ENCODE data around the gene SMR3B. TPM values are rescaled to one million over a fixed set of nuclear protein-coding genes. Genes with fewer than 3 reads are reported as not detected.

Gene SMR3B
- total and polyA plus RNA-seq, 2 of the 8 experiments (the other 6 are each of a cell fraction or from before 2014, with no cell fraction given), result not detected

Other genes with a start within 250 kb of the SMR3B start
- not detected in 2 replicates for gene PRR27, start 228.9 kb upstream of the SMR3B start, total RNA-seq (2021; fragmentation: NEBNext Ultra II Directional; extraction: Animal tissue kit (Norgen Biotek cat#: 25700))
- gene PRR27, start 228.9 kb upstream of the SMR3B start, polyA plus RNA-seq (2011; rRNA removed), result not detected in 2 replicates
- not detected in 2 replicates for gene ODAM, start 187.4 kb upstream of the SMR3B start, total RNA-seq (2021; fragmentation: NEBNext Ultra II Directional; extraction: Animal tissue kit (Norgen Biotek cat#: 25700))
- gene ODAM, start 187.4 kb upstream of the SMR3B start, polyA plus RNA-seq (2011; rRNA removed), result 0.21 TPM in 1 of 2 replicates, not detected in the other
- not detected in 2 replicates for gene FDCSP, start 157.0 kb upstream of the SMR3B start, total RNA-seq (2021; fragmentation: NEBNext Ultra II Directional; extraction: Animal tissue kit (Norgen Biotek cat#: 25700))
- gene FDCSP, start 157.0 kb upstream of the SMR3B start, polyA plus RNA-seq (2011; rRNA removed), result not detected in 2 replicates
- gene CSN3, start 140.5 kb upstream of the SMR3B start, total RNA-seq (2021; fragmentation: NEBNext Ultra II Directional; extraction: Animal tissue kit (Norgen Biotek cat#: 25700)), result not detected in 2 replicates
- not detected in 2 replicates for gene CSN3, start 140.5 kb upstream of the SMR3B start, polyA plus RNA-seq (2011; rRNA removed)
- not detected in 2 replicates for gene CABS1, start 48.1 kb upstream of the SMR3B start, total RNA-seq (2021; fragmentation: NEBNext Ultra II Directional; extraction: Animal tissue kit (Norgen Biotek cat#: 25700))
- gene CABS1, start 48.1 kb upstream of the SMR3B start, polyA plus RNA-seq (2011; rRNA removed), result 0.03 TPM in 1 of 2 replicates, not detected in the other
- gene SMR3A, start 22.4 kb upstream of the SMR3B start, total RNA-seq (2021; fragmentation: NEBNext Ultra II Directional; extraction: Animal tissue kit (Norgen Biotek cat#: 25700)), result not detected in 2 replicates
- gene SMR3A, start 22.4 kb upstream of the SMR3B start, polyA plus RNA-seq (2011; rRNA removed), result not detected in 2 replicates
- gene OPRPN, start 14.8 kb downstream of the SMR3B start, total RNA-seq (2021; fragmentation: NEBNext Ultra II Directional; extraction: Animal tissue kit (Norgen Biotek cat#: 25700)), result not detected in 2 replicates
- not detected in 2 replicates for gene OPRPN, start 14.8 kb downstream of the SMR3B start, polyA plus RNA-seq (2011; rRNA removed)
- not detected in 2 replicates for gene MUC7, start 89.1 kb downstream of the SMR3B start, total RNA-seq (2021; fragmentation: NEBNext Ultra II Directional; extraction: Animal tissue kit (Norgen Biotek cat#: 25700))
- not detected in 2 replicates for gene MUC7, start 89.1 kb downstream of the SMR3B start, polyA plus RNA-seq (2011; rRNA removed)
- not detected in 2 replicates for gene AMTN, start 135.4 kb downstream of the SMR3B start, total RNA-seq (2021; fragmentation: NEBNext Ultra II Directional; extraction: Animal tissue kit (Norgen Biotek cat#: 25700))
- not detected in 2 replicates for gene AMTN, start 135.4 kb downstream of the SMR3B start, polyA plus RNA-seq (2011; rRNA removed)
- gene AMBN, start 209.1 kb downstream of the SMR3B start, total RNA-seq (2021; fragmentation: NEBNext Ultra II Directional; extraction: Animal tissue kit (Norgen Biotek cat#: 25700)), result not detected in 2 replicates
- gene AMBN, start 209.1 kb downstream of the SMR3B start, polyA plus RNA-seq (2011; rRNA removed), result not detected in 2 replicates
- gene ENAM, start 245.6 kb downstream of the SMR3B start, total RNA-seq (2021; fragmentation: NEBNext Ultra II Directional; extraction: Animal tissue kit (Norgen Biotek cat#: 25700)), result not detected in 2 replicates
- gene ENAM, start 245.6 kb downstream of the SMR3B start, polyA plus RNA-seq (2011; rRNA removed), result not detected in 2 replicates

All from H1 (cell line).